ENCODE results near the gene APOM. TPM values are rescaled to one million over a fixed set of nuclear protein-coding genes. Genes with fewer than 3 reads are reported as not detected.
A peak's percentile ranks its signal among the peaks of the same experiment; 100 is the strongest.

Gene APOM
- polyA plus RNA-seq, 3 donors = 4.2 to 8.3 (median 4.8) TPM

DNA sequence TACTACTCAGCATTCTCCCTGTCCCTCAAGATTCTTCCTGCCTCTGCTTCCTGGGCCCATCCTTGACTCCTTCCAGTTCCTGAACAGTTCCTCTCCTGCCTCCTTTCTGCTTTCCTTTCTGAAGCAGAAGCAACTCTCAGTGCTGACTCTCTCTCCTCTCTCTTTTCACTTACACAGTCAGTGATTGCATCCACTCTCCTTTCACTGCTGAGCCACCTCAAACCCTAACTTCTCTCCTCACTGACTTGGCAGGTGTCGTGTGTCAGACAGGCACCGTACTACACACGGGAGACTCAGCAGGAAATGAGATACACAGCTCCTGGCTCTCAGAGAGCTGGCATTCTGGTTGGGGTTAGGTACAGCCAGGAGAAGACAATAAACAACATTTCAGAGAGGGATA lies 41.9 kb downstream of the APOM start:
- no peak for DNase-seq
- peaks cover 23% of the 10 kb centered on the region for H3K4me1 Mint-ChIP-seq
- H4K20me1 ChIP-seq (ENCODE audit: insufficient read depth, low read length) = peaks cover 48% of the 10 kb centered on the region
- H3K27ac Mint-ChIP-seq = peak overlapping the region; percentile 6 to 75 (median 43)
- H3K27ac ChIP-seq (ENCODE audit: low read depth in 1 of 2, low read length in 2 of 2) = peak overlapping the region in 1 of 2 donors; percentile 45
- no peak overlapping the region for H3K4me3 ChIP-seq (replicated peaks in 1 of 3; ENCODE audit: low read depth in 2 of 3, low read length in 3 of 3)
- no peaks in the 10 kb centered on the region for H3K27me3 ChIP-seq (ENCODE audit: control insufficient read depth in 2 of 2, insufficient read depth in 2 of 2, low read length in 2 of 2)
- H3K4me2 ChIP-seq (replicated peaks; ENCODE audit: extremely low read depth, low read length, poor library complexity, severe bottlenecking) = no peak overlapping the region
- no peaks in the 10 kb centered on the region for H3K9me3 Mint-ChIP-seq
- peaks cover 56 to 83% of the 10 kb centered on the region in 2 donors for H3K36me3 Mint-ChIP-seq
- TF ChIP-seq, protein P1, sequence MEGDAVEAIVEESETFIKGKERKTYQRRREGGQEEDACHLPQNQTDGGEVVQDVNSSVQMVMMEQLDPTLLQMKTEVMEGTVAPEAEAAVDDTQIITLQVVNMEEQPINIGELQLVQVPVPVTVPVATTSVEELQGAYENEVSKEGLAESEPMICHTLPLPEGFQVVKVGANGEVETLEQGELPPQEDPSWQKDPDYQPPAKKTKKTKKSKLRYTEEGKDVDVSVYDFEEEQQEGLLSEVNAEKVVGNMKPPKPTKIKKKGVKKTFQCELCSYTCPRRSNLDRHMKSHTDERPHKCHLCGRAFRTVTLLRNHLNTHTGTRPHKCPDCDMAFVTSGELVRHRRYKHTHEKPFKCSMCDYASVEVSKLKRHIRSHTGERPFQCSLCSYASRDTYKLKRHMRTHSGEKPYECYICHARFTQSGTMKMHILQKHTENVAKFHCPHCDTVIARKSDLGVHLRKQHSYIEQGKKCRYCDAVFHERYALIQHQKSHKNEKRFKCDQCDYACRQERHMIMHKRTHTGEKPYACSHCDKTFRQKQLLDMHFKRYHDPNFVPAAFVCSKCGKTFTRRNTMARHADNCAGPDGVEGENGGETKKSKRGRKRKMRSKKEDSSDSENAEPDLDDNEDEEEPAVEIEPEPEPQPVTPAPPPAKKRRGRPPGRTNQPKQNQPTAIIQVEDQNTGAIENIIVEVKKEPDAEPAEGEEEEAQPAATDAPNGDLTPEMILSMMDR (IDR thresholded peaks at IDR 0.05) = no peak
- peaks cover 55 to 86% of the 10 kb centered on the region in 2 donors for H3K36me3 ChIP-seq (replicated peaks in 1 of 2; ENCODE audit: control insufficient read depth in 1 of 2, insufficient read depth in 2 of 2, low read length in 2 of 2)
- peaks cover 15 to 19% of the 10 kb centered on the region in 2 donors for H3K4me1 ChIP-seq (ENCODE audit: control insufficient read depth in 1 of 2, insufficient read depth in 2 of 2, low read length in 2 of 2)
- H3K27me3 Mint-ChIP-seq (ENCODE audit: low read depth in 3 of 3) = no peaks in the 10 kb centered on the region
- H3K9ac ChIP-seq (ENCODE audit: insufficient read depth, low read length, poor library complexity, severe bottlenecking) = no peak overlapping the region
- no CpG with 5 or more reads among the region's 3 CpGs for WGBS (ENCODE audit: insufficient coverage)
- H3K9me3 ChIP-seq (replicated peaks in 1 of 2; ENCODE audit: control insufficient read depth in 1 of 2, insufficient read depth in 1 of 2, low read length in 2 of 2) = no peaks in the 10 kb centered on the region
- H3K4me3 Mint-ChIP-seq = no peak overlapping the region
- intact Hi-C loops (cut with micrococcal nuclease) = no loop called here
- H3K79me2 ChIP-seq (ENCODE audit: insufficient read depth, low read length) = peaks cover 55% of the 10 kb centered on the region
- H2AFZ ChIP-seq (ENCODE audit: insufficient read depth, low read depth, low read length, poor library complexity, severe bottlenecking) = no peak overlapping the region

DNA sequence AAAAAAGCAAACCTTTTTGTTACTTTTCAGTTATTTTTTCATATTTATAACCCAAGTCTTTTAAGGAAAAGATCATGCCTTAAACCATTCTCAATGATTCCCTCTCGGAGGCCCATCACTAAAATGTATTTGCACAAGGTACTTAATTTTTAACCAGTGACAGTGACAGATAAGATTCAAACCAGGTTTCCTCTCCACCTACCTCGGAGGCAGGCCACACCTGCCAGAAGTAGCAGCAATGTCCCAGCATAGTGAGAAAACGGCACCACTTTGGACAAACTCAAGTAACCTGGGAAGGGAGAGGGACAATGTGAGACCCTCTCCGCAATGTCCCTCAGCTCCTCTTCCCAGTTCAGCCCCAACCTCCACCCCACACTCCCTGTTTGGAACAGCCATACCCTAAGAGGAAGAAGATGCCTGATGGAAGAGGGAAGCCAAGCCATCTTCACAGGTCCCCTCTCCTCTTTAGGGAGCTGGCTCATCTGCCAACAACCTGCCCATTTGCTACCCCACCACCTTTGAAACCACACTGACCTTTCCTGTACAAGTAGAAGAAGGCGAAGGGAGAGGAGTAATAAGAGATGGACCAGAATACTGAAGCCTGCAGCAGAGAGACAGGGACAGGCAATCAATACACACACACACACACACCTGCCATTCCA lies 45.2 kb downstream of the APOM start:
- Histone ChIP-seq H3K79me2 (ENCODE audit: insufficient read depth, low read length) (peaks cover 53% of the 10 kb centered on the region), H3K4me2 (replicated peaks; ENCODE audit: extremely low read depth, low read length, poor library complexity, severe bottlenecking) (peak overlapping the region; percentile 85)
- peaks cover 0 to 1% (median 0%) of the 10 kb centered on the region in 3 donors for H3K27me3 Mint-ChIP-seq (ENCODE audit: low read depth in 3 of 3)

More for the DNA sequence above, 45.2 kb downstream of the APOM start:
- no peaks in the 10 kb centered on the region for H3K9me3 Mint-ChIP-seq
- DNase-seq = no peak
- peaks cover 33 to 53% of the 10 kb centered on the region in 2 donors for H3K36me3 Mint-ChIP-seq
- H3K4me1 Mint-ChIP-seq = peaks cover 29% of the 10 kb centered on the region
- TF ChIP-seq, protein P1 (IDR thresholded peaks at IDR 0.05) = no peak
- H3K9me3 ChIP-seq (replicated peaks in 1 of 2; ENCODE audit: control insufficient read depth in 1 of 2, insufficient read depth in 1 of 2, low read length in 2 of 2) = no peaks in the 10 kb centered on the region
- WGBS (ENCODE audit: insufficient coverage) = no CpG with 5 or more reads among the region's 5 CpGs
- H3K36me3 ChIP-seq (replicated peaks in 1 of 2; ENCODE audit: control insufficient read depth in 1 of 2, insufficient read depth in 2 of 2, low read length in 2 of 2) = peaks cover 28 to 54% of the 10 kb centered on the region in 2 donors
- H3K4me3 ChIP-seq (replicated peaks in 1 of 3; ENCODE audit: low read depth in 2 of 3, low read length in 3 of 3) = peak overlapping the region in 1 of 3 experiments; percentile 97
- peak overlapping the region in 1 of 2 donors; percentile 96 for H3K27ac ChIP-seq (ENCODE audit: low read depth in 1 of 2, low read length in 2 of 2)
- no peak overlapping the region for H2AFZ ChIP-seq (ENCODE audit: insufficient read depth, low read depth, low read length, poor library complexity, severe bottlenecking)
- H4K20me1 ChIP-seq (ENCODE audit: insufficient read depth, low read length) = peaks cover 34% of the 10 kb centered on the region
- intact Hi-C loops (cut with micrococcal nuclease) = loop anchor here in 1 of 2 donors (5.0 kb wide), 1 partner anchor 34 kb away; the partner anchor contains the start of genes CSNK2B and LY6G5B
- H3K4me3 Mint-ChIP-seq = no peak overlapping the region
- peak overlapping the region in 5 of 7 donors; percentile 1 to 58 (median 38) for H3K27ac Mint-ChIP-seq
- H3K27me3 ChIP-seq (ENCODE audit: control insufficient read depth in 2 of 2, insufficient read depth in 2 of 2, low read length in 2 of 2) = no peaks in the 10 kb centered on the region
- H3K4me1 ChIP-seq (ENCODE audit: control insufficient read depth in 1 of 2, insufficient read depth in 2 of 2, low read length in 2 of 2) = peaks cover 20 to 26% of the 10 kb centered on the region in 2 donors
- no peak overlapping the region for H3K9ac ChIP-seq (ENCODE audit: insufficient read depth, low read length, poor library complexity, severe bottlenecking)
